PC-9 (cell line): ENCODE data around the gene MVB12B. TPM values are rescaled to one million over a fixed set of nuclear protein-coding genes. Genes with fewer than 3 reads are reported as not detected.

Experiments
- BruUV-seq: library from RNA; stranded (reverse); fragments of 400-500 nt; replicated peaks from 2 replicates; lab custom pipeline; 2021; lab: Mats Ljungman, UMichigan
- CTCF ChIA-PET: fragments of 300-600 bp; sonication (Branson Sonifier 250); formaldehyde crosslinking; loops from one replicate; lab custom pipeline; 2022; ENCODE audit warnings: antibody characterized with exemption; lab: Charles Lee
- POLR2A ChIA-PET: fragments of 300-600 bp; sonication (Branson Sonifier 250); formaldehyde crosslinking; loops from one replicate; lab custom pipeline; 2022; ENCODE audit warnings: antibody characterized with exemption; ENCODE audit not compliant: unreplicated experiment; lab: Charles Lee
- DNase-seq, 2 experiments: peaks; one replicate each; pipeline versions ENCODE4 v3.0.0 to v3.0.0-alpha.2; 2015 to 2022; ENCODE audit warnings: mixed read lengths in 1 of 2
- H2AFZ ChIP-seq: fragments of 200-600 bp; sonication (generic); 2 replicates; pipeline ENCODE4 v1.8.1; 2017; ENCODE audit warnings: antibody characterized with exemption
- H3F3A ChIP-seq: fragments of 200-600 bp; sonication (generic); 2 replicates; pipeline ENCODE4 v1.8.1; 2017; ENCODE audit warnings: antibody characterized with exemption, mild to moderate bottlenecking, low read depth; ENCODE audit not compliant: insufficient read depth
- H3K27ac ChIP-seq: fragments of 200-600 bp; sonication (generic); 2 replicates; pipeline ENCODE4 v1.6.1; 2016; ENCODE audit warnings: mixed run types
- H3K27me3 ChIP-seq: fragments of 200-600 bp; sonication (generic); 2 replicates; pipeline ENCODE4 v1.6.1; 2016; ENCODE audit warnings: low read depth, mixed run types; ENCODE audit not compliant: insufficient read depth
- H3K36me3 ChIP-seq: fragments of 200-600 bp; sonication (generic); 2 replicates; pipeline ENCODE4 v1.6.1; 2016; ENCODE audit warnings: low read depth, mixed run types
- H3K4me1 ChIP-seq: fragments of 200-600 bp; sonication (generic); replicated peaks from 2 replicates; pipeline ENCODE4 v1.6.1; 2016; ENCODE audit warnings: mixed run types; ENCODE audit not compliant: insufficient read depth
- H3K4me2 ChIP-seq: fragments of 200-600 bp; sonication (generic); 2 replicates; pipeline ENCODE4 v1.6.1; 2017; ENCODE audit warnings: mixed run types
- H3K4me3 ChIP-seq: fragments of 200-600 bp; sonication (generic); 2 replicates; pipeline ENCODE4 v1.6.1; 2016; ENCODE audit warnings: mixed run types
- H3K79me2 ChIP-seq: fragments of 200-600 bp; sonication (generic); 2 replicates; pipeline ENCODE4 v1.6.1; 2017; ENCODE audit warnings: low read depth, mixed run types
- H3K9me2 ChIP-seq: fragments of 200-600 bp; sonication (generic); 2 replicates; pipeline ENCODE4 v1.8.1; 2017; ENCODE audit warnings: mild to moderate bottlenecking; ENCODE audit not compliant: insufficient read depth
- H3K9me3 ChIP-seq: fragments of 200-600 bp; sonication (generic); 2 replicates; pipeline ENCODE4 v1.8.1; 2016; ENCODE audit warnings: low read depth; ENCODE audit not compliant: insufficient read depth
- H4K20me1 ChIP-seq: fragments of 200-600 bp; sonication (generic); 2 replicates; pipeline ENCODE4 v1.8.1; 2017; ENCODE audit not compliant: insufficient read depth
- CTCF ChIP-seq: fragments of 200-600 bp; sonication (generic); conservative IDR thresholded peaks from 2 replicates; pipeline ENCODE4 v1.6.1; 2017; ENCODE audit warnings: mixed run types, antibody characterized with exemption, mild to moderate bottlenecking, moderate library complexity
- EZH2 ChIP-seq: fragments of 200-600 bp; sonication (generic); IDR thresholded peaks from 2 replicates; pipeline ENCODE4 v1.8.0; 2017; ENCODE audit warnings: antibody characterized with exemption, low read depth
- intact Hi-C: fragments of 100-400 bp; cut with micrococcal nuclease; formaldehyde crosslinking; loops from one replicate; pipeline ENCODE4 v1.10.0; 2022; ENCODE audit not compliant: unreplicated experiment
- total RNA-seq: library from RNA; stranded (reverse); gene quantifications from 2 replicates; pipeline ENCODE4 v1.2.3, GENCODE V29; 2021

The MVB12B gene
- total RNA-seq, 1 experiment from 2014 or later: 8.8 TPM

- no TSS peak for BruUV-seq
- no peaks in the 10 kb centered on the region for H3K36me3 ChIP-seq
- TF ChIP-seq EZH2: no peak
- TF ChIP-seq CTCF: no peak
- CTCF ChIA-PET: no interaction called here
- H3K27ac ChIP-seq: no peak overlapping the region
- no peaks in the 10 kb centered on the region for H3K27me3 ChIP-seq
- no peak overlapping the region for H3K4me3 ChIP-seq
- H4K20me1 ChIP-seq: no peaks in the 10 kb centered on the region
- intact Hi-C loops: loop anchor here (10.0 kb wide), 1 partner anchor 905 kb away; no protein-coding TSS in a partner anchor
- H3K4me2 ChIP-seq: no peak overlapping the region
- H3K9me3 ChIP-seq: no peaks in the 10 kb centered on the region
- no peak for DNase-seq
- no peaks in the 10 kb centered on the region for H3K4me1 ChIP-seq
- POLR2A ChIA-PET: interaction anchor here (0.6 kb wide), 1 partner anchor 53 kb away, joined by 4 read pairs; no protein-coding TSS in a partner anchor
- no peaks in the 10 kb centered on the region for H3K79me2 ChIP-seq
- no peaks in the 10 kb centered on the region for H3F3A ChIP-seq
- H3K9me2 ChIP-seq: 0 out of 2 replicates have a peak, but pooled peaks cover 3% of the 10 kb centered on the region
- H2AFZ ChIP-seq: no peak overlapping the region
These were observed 17.0 kb upstream of the MVB12B start for GRCh38 chr9:126309427-126310189.

DNA sequence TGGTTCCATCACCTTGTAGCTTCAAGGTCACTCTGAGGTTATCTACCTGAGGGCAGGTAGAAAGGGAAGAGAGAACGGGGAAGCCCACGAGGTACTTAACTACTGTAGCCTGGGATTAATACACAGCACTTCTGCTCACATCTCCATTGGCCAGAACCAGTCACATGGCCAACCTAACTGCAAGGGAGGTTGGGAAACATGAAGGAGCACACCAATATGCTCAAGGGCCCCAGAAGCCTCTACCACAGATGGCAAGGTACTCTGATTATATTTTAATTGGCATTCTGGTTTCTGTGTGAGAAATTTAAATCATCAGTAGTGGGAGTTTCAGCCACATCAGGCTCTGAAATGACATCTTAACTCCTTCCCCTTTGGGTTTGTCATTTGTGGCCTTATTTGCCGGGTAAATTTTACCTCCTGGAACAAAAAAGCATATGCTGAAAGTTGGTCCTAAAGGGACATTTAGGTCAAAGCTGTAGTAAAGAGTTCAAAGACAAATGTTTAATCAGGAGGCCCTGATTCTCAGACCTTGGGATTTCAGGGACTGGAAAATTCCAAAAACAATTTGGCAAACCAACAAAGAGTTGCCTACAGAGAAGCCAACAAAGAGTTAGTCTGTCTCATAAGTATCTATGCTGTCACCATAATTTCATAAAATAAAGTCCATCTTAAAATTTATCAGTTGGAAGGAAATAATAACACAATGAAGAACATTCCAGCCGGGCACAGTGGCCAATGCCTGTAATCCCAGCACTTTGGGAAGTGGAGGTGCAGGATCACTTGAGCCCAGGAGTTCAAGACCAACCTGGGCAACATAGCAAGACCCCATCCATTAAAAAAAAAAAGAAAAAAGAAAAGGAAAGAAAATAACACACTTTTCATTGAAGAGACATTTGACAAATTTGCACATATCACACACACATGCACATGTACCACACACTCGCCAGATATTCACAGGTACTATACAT, 13.8 kb upstream of the MVB12B start:
- CTCF ChIA-PET: interaction anchor here (0.6 kb wide), 1 partner anchor 71 kb away, joined by 5 read pairs; no protein-coding TSS in a partner anchor
- H2AFZ ChIP-seq: no peak overlapping the region
- H3K9me3 ChIP-seq: no peaks in the 10 kb centered on the region
- no peaks in the 10 kb centered on the region for H3K36me3 ChIP-seq
- intact Hi-C loops: no loop called here
- H3F3A ChIP-seq: no peaks in the 10 kb centered on the region
- no peak for TF ChIP-seq CTCF
- TF ChIP-seq EZH2: no peak
- no peaks in the 10 kb centered on the region for H3K27me3 ChIP-seq
- H3K9me2 ChIP-seq: 0 out of 2 replicates have a peak, but pooled peaks cover 3% of the 10 kb centered on the region
- H3K27ac ChIP-seq: no peak overlapping the region
- H3K4me1 ChIP-seq: no peaks in the 10 kb centered on the region
- H3K4me2 ChIP-seq: no peak overlapping the region
- no TSS peak for BruUV-seq
- POLR2A ChIA-PET: interaction anchor here (0.6 kb wide), 1 partner anchor 27 kb away, joined by 4 read pairs; no protein-coding TSS in a partner anchor
- no peak overlapping the region for H3K4me3 ChIP-seq
- DNase-seq: no peak
- no peaks in the 10 kb centered on the region for H3K79me2 ChIP-seq
- no peaks in the 10 kb centered on the region for H4K20me1 ChIP-seq

GRCh38 chr9:126316085-126316655, 10.5 kb upstream of the MVB12B start:
- H3K9me2 ChIP-seq: 0 out of 2 replicates have a peak, but pooled peaks cover 3% of the 10 kb centered on the region
- no peaks in the 10 kb centered on the region for H3K9me3 ChIP-seq
- no peaks in the 10 kb centered on the region for H4K20me1 ChIP-seq
- no peaks in the 10 kb centered on the region for H3K36me3 ChIP-seq
- H3F3A ChIP-seq: no peaks in the 10 kb centered on the region
- no peak for DNase-seq
- no peak overlapping the region for H3K4me2 ChIP-seq
- intact Hi-C loops: no loop called here
- no TSS peak for BruUV-seq
- ChIA-PET CTCF (no interaction called here), POLR2A (no interaction called here)
- H2AFZ ChIP-seq: no peak overlapping the region
- no peak overlapping the region for H3K4me3 ChIP-seq
- H3K79me2 ChIP-seq: no peaks in the 10 kb centered on the region
- TF ChIP-seq CTCF: no peak
- TF ChIP-seq EZH2: no peak
- H3K27ac ChIP-seq: no peak overlapping the region
- no peaks in the 10 kb centered on the region for H3K27me3 ChIP-seq
- H3K4me1 ChIP-seq: no peaks in the 10 kb centered on the region
